Spleen (tissue), 11 donors: ENCODE data around the gene XPR1. TPM values are rescaled to one million over a fixed set of nuclear protein-coding genes. Genes with fewer than 3 reads are reported as not detected.
"Not testable (repeated sequence)": the region's sequence is repeated elsewhere in the genome, so short reads cannot be mapped to it uniquely, and the experiment has no call there.

ENCODE experiments used
- DNase-seq: peaks from one replicate; pipeline ENCODE4 v3.0.0-alpha.2; 2020
- H3K27ac ChIP-seq, 8 donors: fragments of 200-600 bp; sonication (generic) in 7 of 8; 1 replicate in 4 of 8; 2 replicates in 4 of 8; pipeline versions ENCODE4 v1.5.0 to v1.8.0; 2016 to 2021; ENCODE audit warnings: inconsistent platforms in 4 of 8, mild to moderate bottlenecking in 4 of 8, moderate library complexity in 1 of 8
- H3K27me3 ChIP-seq, 7 donors: fragments of 200-600 bp; sonication (generic) in 6 of 7; replicated peaks in 1 of 7; 1 replicate in 4 of 7; 2 replicates in 3 of 7; pipeline versions ENCODE4 v1.5.0 to v1.8.0; 2016 to 2021; ENCODE audit warnings: inconsistent platforms in 3 of 7, mild to moderate bottlenecking in 1 of 7
- H3K36me3 ChIP-seq, 6 donors: fragments of 200-600 bp; sonication (generic) in 5 of 6; 1 replicate in 4 of 6; 2 replicates in 2 of 6; pipeline versions ENCODE4 v1.5.0 to v1.8.0; 2016 to 2021; ENCODE audit warnings: inconsistent platforms in 2 of 6
- H3K4me1 ChIP-seq, 6 donors: fragments of 200-600 bp; sonication (generic) in 5 of 6; 1 replicate in 3 of 6; 2 replicates in 3 of 6; pipeline versions ENCODE4 v1.5.0 to v1.8.0; 2016 to 2021; ENCODE audit warnings: inconsistent platforms in 3 of 6
- H3K4me3 ChIP-seq, 8 donors: fragments of 200-600 bp; sonication (generic) in 7 of 8; 1 replicate in 4 of 8; 2 replicates in 4 of 8; pipeline versions ENCODE4 v1.5.0 to v1.8.0; 2016 to 2021; ENCODE audit warnings: inconsistent platforms in 4 of 8, mild to moderate bottlenecking in 4 of 8, moderate library complexity in 2 of 8
- H3K9me3 ChIP-seq, 8 donors: fragments of 200-600 bp; sonication (generic) in 7 of 8; 1 replicate in 4 of 8; 2 replicates in 4 of 8; pipeline versions ENCODE4 v1.5.0 to v1.8.0; 2016 to 2021; ENCODE audit warnings: inconsistent platforms in 4 of 8
- CTCF ChIP-seq, 11 experiments: fragments of 200-600 bp in 7 of 11; fragments of 450-650 bp in 4 of 11; sonication (generic) in 4 of 11; IDR thresholded peaks in 8 of 11; conservative IDR thresholded peaks in 3 of 11; 1 replicate in 7 of 11; 2 replicates in 4 of 11; pipeline versions ENCODE4 v1.4.0 to v1.8.0; 2016 to 2021; ENCODE audit warnings: antibody characterized with exemption in 11 of 11, inconsistent platforms in 4 of 11, mild to moderate bottlenecking in 1 of 11
- POLR2A ChIP-seq, 3 donors: fragments of 450-650 bp; IDR thresholded peaks; one replicate each; pipeline ENCODE4 v1.5.1; 2017; ENCODE audit warnings: antibody characterized with exemption in 3 of 3, mild to moderate bottlenecking in 1 of 3
- POLR2AphosphoS5 ChIP-seq, 3 donors: sonication (generic); formaldehyde crosslinking; IDR thresholded peaks; one replicate each; pipeline ENCODE4 v1.5.1; 2017; ENCODE audit warnings: antibody characterized with exemption in 3 of 3
- WGBS, 5 donors: extraction: QIAGEN DNeasy Blood & Tissue Kit in 3 of 5; methylation state at CpG; one replicate each; pipeline versions ENCODE4 v1.1.5 to v1.1.7; 2013 to 2018; 5-methylcytosine and 5-hydroxymethylcytosine counted together
- intact Hi-C: fragments of 100-400 bp; cut with DNase I; formaldehyde crosslinking; loops from one replicate; pipeline ENCODE4 v1.15.0; 2023; ENCODE audit warnings: low total_unique reads
- polyA plus RNA-seq, 3 donors: library from polyadenylated mRNA; stranded (reverse); fragments of 200-250 nt; gene quantifications; one replicate each; pipeline ENCODE4 v1.2.1, GENCODE V29; 2013
- total RNA-seq, 7 donors: library from RNA; depleted of rRNA in 3 of 7; stranded (reverse); fragments of >200 nt in 3 of 7; fragmentation: NEBNext Ultra II Directional in 4 of 7; extraction: Animal tissue kit (Norgen Biotek cat#: 25700) in 4 of 7; gene quantifications; one replicate each; pipeline versions ENCODE4 v1.1.0 to v1.2.1, GENCODE V29; 2016 to 2021
- donor health status: healthy with polysubstance abuse.
- donor health status: DM: no; HTN: no; CAD: no; lungs with moderate emphysema.
- donor health status: DM: no; HTN: no; CAD: no.
- donor health status: Bipolar disorder and iron deficiency.
- donor health status: healthy.
- donor health status: DM: no; HTN: no; CAD: no.
- donor health status: DM: yes; HTN: yes; CAD: no.

Gene XPR1
- total and polyA plus RNA-seq, 10 donors, result 2.3 to 26.8 (median 18.1) TPM

DNA sequence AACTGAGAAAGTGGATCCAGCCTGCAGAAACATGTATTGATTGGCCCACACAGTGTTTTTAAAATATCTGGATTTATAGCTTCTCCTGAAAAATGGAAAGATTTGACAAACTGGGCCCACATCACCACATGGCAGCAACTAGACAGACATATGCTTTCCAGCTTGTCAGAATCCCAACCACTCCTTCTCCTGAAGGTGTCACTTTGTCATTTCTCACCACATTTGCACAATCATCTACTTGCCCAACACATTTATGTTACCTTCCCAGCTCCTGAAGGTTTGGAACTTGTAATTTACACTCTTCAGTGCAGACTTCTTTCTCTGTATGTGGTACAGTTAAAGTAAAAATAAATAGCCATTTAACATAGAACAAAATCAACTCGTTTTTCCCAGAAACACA lies 154.8 kb downstream of the XPR1 start:
- intact Hi-C loops, result no loop called here
- no peak for DNase-seq
- H3K4me3 ChIP-seq, result no peak overlapping the region
- TF ChIP-seq POLR2A (IDR thresholded peaks at IDR 0.05) (no peak), CTCF (IDR thresholded peaks at IDR 0.05 in 8 of 11, conservative IDR thresholded peaks at IDR 0.05 in 3 of 11) (no peak), POLR2AphosphoS5 (IDR thresholded peaks at IDR 0.05) (no peak)
- H3K9me3 ChIP-seq, result no peaks in the 10 kb centered on the region
- WGBS, 5 donors, result 81 to 97% (median 91%) methylated on average over 1 of the region's 1 CpG
- H3K27ac ChIP-seq, result no peak overlapping the region
- peaks cover 0 to 26% (median 3%) of the 10 kb centered on the region in 6 donors for H3K36me3 ChIP-seq
- peaks cover 0 to 5% (median under 1%) of the 10 kb centered on the region in 6 donors for H3K4me1 ChIP-seq
- H3K27me3 ChIP-seq, result no peaks in the 10 kb centered on the region

DNA sequence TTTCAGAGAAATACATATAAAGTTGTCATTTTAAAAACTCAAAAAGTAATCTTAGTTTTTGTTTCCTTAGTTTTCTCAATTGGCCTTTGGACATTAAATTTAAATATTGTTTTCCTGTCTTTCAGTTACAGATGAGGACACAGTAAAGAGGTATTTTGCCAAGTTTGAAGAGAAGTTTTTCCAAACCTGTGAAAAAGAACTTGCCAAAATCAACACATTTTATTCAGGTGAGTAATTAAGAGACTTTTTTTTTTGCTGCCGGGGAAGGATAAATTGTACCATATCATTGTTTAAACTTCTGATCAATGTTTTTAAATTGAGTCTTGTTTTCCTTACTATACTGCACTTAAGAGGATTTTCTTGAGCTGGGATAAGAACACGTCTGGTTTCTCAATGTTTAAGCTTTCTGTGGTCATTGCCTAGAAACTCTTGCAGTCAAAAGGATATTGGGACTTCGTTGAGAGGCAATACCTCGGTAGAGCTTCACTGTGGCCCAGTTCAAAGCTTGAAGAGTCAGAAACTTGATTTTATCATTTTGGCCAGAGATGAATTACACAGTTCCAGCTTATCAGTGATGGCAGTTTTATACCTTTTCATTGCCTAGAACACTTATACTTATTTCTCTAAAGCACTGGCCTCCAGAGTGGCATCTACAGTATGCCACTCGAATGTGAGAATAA lies 155.9 kb downstream of the XPR1 start:
- DNase-seq, result no peak
- Histone ChIP-seq H3K4me1 (peaks cover 0 to 17% (median 3%) of the 10 kb centered on the region in 6 donors), H3K27me3 (no peaks in the 10 kb centered on the region), H3K27ac (no peak overlapping the region), H3K9me3 (no peaks in the 10 kb centered on the region), H3K4me3 (no peak overlapping the region), H3K36me3 (peaks cover 0 to 26% (median 3%) of the 10 kb centered on the region in 6 donors)
- TF ChIP-seq POLR2A (IDR thresholded peaks at IDR 0.05) (no peak), POLR2AphosphoS5 (IDR thresholded peaks at IDR 0.05) (no peak), CTCF (IDR thresholded peaks at IDR 0.05 in 8 of 11, conservative IDR thresholded peaks at IDR 0.05 in 3 of 11) (no peak)
- 89 to 97% (median 91%) methylated on average over 5 of the region's 5 CpGs for WGBS, 5 donors
- intact Hi-C loops, result no loop called here

DNA sequence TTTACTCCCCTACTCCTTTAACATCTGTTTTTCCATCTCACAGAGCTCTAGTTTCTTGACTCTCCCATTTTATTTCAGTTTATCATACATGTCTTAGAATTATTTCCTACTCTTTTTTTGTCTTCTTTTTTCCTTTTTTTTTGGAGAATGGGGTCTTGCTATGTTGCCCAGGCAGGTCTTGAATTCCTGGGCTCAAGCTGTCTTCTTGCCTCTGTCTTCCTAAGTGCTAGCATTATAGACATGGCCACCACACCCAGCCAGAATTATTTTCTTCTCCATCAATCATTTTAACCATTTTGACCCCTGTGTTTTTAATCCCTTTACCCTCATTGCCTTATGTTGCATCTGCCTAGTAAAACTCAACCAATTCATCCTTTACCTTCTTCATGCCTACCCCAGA lies 157.6 kb downstream of the XPR1 start:
- H3K27ac ChIP-seq, result no peak overlapping the region
- DNase-seq, result no peak
- intact Hi-C loops, result no loop called here
- peaks cover 0 to 26% (median 3%) of the 10 kb centered on the region in 6 donors for H3K36me3 ChIP-seq
- H3K4me3 ChIP-seq, result no peak overlapping the region
- no peaks in the 10 kb centered on the region for H3K9me3 ChIP-seq
- TF ChIP-seq POLR2A (IDR thresholded peaks at IDR 0.05) (no peak), POLR2AphosphoS5 (IDR thresholded peaks at IDR 0.05) (no peak), CTCF (IDR thresholded peaks at IDR 0.05 in 8 of 11, conservative IDR thresholded peaks at IDR 0.05 in 3 of 11) (no peak)
- H3K27me3 ChIP-seq, result no peaks in the 10 kb centered on the region
- peaks cover 0 to 29% (median 3%) of the 10 kb centered on the region in 6 donors for H3K4me1 ChIP-seq

GRCh38 chr1:180791152-180791551 lies 159.3 kb downstream of the XPR1 start:
- WGBS, 5 donors, result 96 to 100% (median 99%) methylated on average over 2 of the region's 2 CpGs
- H3K4me3 ChIP-seq, intact Hi-C loops, DNase-seq, H3K27ac ChIP-seq, H3K9me3 ChIP-seq, H3K27me3 ChIP-seq: not testable (repeated sequence)
- Histone ChIP-seq H3K4me1 (peaks cover 0 to 29% (median 3%) of the 10 kb centered on the region in 6 donors), H3K36me3 (peaks cover 0 to 26% (median 3%) of the 10 kb centered on the region in 6 donors)
